Measurements from ENCODE around the gene POGLUT3.

DNA sequence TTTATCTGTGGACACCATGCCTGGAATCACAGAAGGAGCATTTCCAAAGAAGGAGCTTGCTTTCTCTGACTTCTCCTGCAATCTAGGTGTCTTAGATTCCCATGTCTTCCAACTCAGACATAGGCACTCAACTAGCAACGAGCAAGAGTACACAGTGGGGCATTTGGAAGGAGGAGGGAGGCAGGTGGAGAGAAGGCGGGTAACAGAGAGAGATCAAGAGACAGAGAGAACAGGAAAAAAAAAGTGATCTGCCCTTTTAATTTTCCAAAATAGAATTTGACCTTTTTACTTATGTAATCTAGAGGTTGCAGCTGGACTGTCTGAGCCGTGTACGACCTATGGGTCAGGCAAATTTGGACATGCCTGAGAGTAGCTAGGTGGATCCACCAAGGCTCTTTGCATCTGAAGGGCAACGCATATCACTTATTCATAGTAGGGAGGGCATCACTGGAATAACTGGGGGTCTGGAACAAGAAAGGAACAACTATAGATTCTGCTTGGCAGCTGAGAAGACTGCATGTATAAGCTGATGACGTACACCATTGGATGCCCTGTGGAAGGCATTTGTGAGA lies 37.3 kb upstream of the POGLUT3 start:
- TF ChIP-seq, protein P1, sequence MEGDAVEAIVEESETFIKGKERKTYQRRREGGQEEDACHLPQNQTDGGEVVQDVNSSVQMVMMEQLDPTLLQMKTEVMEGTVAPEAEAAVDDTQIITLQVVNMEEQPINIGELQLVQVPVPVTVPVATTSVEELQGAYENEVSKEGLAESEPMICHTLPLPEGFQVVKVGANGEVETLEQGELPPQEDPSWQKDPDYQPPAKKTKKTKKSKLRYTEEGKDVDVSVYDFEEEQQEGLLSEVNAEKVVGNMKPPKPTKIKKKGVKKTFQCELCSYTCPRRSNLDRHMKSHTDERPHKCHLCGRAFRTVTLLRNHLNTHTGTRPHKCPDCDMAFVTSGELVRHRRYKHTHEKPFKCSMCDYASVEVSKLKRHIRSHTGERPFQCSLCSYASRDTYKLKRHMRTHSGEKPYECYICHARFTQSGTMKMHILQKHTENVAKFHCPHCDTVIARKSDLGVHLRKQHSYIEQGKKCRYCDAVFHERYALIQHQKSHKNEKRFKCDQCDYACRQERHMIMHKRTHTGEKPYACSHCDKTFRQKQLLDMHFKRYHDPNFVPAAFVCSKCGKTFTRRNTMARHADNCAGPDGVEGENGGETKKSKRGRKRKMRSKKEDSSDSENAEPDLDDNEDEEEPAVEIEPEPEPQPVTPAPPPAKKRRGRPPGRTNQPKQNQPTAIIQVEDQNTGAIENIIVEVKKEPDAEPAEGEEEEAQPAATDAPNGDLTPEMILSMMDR (IDR thresholded peaks at IDR 0.05): no peak
- no peak for TF ChIP-seq POLR2A (IDR thresholded peaks at IDR 0.05)
